Stimulated activated CD8-positive, alpha-beta memory T cell treated with anti-CD3 and anti-CD28 coated beads, Interleukin-4, amount 100 ng/mL, for 24 hours (primary cell): ENCODE measurements around the gene KDM3B.
A peak's percentile ranks its signal among the peaks of the same experiment; 100 is the strongest.
"Not testable (repeated sequence)": the region's sequence is repeated elsewhere in the genome, so short reads cannot be mapped to it uniquely, and the experiment has no call there.

Experiments used
- DNase-seq: peaks from one replicate; pipeline ENCODE4 v3.0.0-alpha.2; 2020; ENCODE audit warnings: low read depth

KDM3B gene

DNA sequence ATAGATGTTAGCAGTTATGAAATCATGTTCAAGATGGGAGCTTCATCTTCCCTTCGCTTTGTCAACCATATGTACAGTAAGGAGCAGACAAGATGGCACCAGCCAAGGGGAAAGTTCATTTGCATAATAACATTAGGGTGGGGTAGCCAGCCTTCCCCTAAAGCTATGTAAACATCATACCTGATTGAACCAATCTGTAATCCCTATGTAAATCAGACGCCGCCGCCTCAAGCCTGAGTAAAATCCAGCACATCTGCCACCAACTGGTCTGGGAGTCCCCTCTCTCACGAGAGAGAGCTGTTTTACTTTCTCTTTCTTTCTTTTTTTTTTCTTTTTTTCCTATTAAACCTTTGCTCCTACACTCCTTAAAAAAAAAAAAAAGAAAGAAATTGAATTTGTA, 55.5 kb downstream of the KDM3B start:
- DNase-seq = no peak

DNA sequence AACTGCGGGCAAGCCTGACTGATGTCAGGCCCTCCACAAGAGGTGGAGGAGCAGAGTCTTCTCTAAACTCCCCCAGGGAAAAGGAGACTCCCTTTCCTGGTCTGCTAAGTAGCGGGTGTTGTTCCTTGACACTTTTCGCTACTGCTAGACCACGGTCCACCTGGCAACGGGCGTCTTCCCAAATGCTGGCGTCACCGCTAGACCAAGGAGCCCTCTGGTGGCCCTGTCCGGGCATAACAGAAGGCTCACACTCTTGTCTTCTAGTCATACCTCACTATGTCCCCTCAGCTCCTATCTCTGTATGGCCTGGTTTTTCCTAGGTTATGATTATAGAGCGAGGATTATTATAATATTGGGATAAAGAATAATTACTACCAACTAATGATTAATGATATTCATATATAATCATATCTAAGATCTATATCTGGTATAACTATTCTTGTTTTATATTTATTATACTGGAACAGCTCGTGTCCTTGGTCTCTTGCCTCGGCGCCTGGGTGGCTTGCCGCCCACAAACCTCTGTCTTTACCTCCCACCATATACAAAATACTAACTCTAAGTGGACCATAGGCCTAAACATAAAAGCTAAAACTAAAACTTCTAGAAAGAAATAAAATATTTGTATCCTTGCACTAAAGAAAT, 58.6 kb downstream of the KDM3B start:
- not testable (repeated sequence) for DNase-seq

DNA sequence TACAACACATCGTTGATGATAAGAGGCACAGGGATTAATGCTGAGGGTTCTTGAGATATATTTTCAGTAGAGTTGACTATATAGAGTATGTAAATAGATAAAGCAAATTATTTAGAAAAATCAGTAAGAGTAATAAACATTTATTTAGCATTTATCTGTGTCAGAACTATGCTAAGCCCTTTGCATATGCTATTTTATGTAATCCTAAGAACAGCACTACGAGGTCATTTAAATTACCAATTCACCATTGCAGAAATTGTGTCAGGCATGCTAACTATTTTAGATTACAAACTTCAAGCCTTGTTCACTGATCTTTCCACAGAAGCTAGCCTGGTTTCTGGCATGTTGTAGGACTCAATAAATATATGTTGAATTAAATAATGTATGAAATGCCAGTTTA, 66.0 kb downstream of the KDM3B start:
- DNase-seq = no peak

DNA sequence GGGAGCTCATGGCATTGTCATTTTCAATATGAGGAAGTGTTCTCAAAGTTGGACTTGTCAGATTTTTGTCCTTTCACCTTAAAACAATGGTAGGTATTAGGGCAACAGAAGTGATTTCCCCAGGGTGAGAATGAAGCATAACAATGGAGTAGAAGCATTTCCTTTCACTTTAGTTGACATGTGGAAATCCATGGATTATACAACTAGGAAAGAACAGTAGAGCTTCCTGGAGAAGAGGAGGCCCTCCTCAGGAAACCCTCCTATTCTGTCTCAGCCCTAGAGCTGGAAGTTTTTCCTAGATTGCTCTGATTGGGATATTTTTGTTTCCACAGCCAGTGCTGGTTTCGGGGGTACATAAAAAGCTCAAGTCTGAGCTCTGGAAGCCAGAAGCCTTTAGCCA, 72.6 kb downstream of the KDM3B start:
- no peak for DNase-seq

DNA sequence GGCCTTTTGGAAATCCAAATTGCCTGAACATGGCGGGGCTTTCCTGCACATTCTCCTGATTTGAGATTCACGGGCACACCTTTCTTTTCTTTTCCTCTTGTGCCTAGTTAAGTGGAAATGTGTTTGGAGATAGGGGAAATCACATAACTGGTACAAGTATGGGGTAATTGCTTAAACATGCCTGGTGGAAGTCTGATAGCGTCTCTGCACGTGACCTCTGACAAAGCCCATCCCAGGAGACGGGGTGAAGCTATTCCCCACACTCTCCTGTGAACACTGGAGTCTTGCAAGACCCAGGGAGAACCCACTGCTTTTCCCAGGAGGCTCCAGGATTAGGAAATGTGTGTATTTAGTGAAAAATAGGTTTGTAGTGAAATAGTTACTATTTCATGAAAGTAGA, 83.5 kb downstream of the KDM3B start:
- DNase-seq = no peak

DNA sequence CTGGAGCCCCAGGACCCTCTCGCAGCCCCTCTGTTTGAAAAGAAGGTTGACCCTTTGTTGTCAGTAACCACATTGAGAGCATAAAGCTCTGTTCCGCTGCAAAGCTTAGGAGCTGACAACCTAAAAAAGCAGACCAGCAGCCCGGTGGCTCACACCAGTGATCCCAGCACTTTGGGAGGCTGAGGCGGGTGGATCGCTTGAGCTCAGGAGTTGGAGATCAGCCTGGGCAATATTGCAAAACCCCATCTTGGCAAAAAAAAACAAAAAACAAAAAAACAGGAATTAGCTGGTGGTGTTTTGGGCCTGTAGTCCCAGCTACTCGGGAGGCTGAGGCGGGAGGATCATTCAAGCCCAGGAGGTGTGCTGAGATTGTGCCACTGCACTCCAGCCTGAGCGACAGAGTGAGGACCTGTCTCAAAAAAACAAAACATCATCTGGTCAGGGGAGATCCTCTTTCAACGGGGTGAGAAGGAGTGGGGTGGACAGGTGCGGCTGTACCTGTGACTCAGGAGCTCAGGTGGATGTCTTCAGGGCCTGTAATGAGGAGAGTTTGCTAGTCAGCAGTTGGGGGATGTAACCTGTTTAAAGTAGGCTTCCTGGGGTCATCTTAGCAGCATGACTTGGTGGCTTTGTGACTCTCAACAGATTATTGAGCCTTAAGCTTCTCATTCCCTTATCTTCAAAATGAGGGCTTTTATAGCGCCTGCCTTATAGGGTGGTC, 85.7 kb downstream of the KDM3B start:
- DNase-seq = no peak

DNA sequence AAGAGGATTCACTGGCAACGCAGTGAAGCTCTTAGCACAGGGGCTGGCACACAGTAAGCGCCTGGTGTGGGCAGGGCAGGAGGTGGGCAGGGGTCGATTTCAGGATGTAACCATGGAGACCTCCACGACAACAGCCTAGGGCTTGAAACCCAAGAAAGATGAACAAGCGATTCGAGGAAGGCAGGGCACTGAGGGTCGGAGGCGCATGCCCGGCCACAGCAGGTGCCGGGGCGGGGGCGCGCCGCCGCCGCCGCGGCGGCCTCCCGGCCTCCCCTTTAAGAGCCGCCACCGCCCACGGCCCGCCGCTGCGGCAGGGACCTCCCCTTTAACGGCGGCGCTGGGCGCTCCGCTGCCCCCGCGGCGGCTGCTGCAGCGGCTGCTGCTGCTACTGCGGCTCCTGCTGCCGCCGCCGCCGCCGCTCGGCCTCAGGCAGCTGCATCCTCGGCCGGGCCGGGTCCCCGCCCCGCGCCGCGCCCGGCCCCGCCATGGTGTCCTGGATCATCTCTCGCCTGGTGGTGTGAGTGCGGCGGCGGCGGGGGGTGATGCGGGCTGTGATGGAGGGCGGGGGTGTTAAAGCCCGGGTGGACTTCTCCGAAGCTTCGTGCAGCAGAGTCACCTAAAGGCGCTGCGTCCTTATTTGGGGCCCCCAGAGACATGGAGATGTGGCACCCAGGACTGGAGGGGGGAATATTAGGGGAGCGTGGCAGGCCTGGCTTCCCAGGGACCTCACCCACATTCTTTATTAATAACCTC, 86.4 kb downstream of the KDM3B start, which contains the start of gene REEP2:
Gene REEP2, plus strand, starts transcription at position 334 of the 753 bp plus-strand sequence. Its CDS starts 152 bp downstream, at position 486.
- DNase-seq = peak; percentile 59

DNA sequence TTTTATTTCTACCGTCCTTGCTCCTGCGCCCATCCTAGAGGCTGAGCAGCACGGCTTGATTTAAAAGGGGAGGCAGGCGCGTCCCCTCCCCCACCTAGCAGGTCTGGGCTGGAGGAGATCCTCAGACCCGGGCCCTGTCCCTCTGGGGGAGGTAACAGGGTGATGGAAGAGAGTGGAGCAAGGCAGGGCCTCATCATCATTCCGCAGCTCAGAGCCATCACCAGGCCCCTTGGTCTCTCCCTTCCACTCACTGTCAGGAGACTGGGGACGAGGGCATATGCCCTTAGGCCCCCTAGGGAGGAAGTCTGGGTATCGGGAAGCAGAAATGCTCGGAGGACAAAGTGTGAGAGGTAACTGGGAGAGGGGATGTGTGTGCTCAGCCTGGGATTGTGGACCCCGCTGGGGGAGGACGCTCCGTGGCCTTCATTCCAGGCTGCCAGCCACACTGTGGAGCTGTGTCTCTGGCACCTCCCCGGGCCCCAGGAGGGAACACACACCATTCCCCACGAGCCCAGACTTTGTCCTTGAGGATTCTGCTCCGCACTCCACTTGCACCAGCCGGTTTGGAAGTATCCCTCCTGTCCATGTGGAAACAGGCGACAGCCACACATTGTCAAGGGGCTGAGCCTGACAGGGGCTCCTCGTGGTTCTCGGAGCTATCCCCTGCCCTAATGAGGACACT, 87.1 kb downstream of the KDM3B start:
- DNase-seq = no peak

DNA sequence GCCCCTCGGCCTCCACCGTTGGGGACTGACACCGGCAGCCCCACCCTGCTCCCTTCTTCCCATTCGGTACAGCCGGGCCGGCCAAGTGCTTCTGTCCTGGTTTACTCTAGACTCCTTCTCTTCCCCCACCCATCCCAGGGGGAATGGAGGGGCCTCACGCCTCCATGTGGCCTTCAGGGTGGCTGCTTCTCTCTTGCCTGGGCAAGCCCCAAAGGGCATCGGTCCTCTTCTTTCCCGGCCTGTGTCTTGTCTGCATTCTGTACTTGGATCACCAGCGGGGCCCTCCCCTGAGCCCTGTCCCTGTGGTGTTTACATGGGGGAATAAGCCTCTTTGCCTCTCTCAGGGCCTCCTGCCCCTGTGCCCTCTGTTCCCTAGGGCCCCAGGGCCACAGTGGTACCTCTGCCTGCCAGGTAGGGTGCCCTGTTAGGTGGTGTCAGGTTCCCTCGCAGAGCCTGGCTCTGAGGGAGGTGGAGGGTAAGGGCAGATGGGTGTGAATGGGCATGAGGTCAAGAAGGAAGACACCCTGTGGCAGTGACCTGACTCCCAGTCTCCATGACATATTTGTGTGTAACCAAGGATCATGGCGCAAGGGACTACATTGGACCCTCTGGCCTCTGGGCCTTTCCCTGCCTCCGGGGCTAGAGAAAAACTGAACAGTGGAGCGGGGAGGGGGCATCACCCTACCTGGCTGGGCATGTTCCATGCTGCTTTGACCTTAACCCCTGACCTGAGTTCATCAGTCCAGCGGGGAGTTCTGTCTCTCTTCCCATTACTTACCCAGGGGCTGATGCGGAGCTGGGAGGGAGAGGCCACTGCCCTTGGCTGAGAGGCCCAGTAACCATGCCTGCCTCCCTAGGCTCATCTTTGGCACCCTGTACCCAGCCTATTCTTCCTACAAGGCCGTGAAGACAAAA, 87.9 kb downstream of the KDM3B start:
- DNase-seq = no peak

DNA sequence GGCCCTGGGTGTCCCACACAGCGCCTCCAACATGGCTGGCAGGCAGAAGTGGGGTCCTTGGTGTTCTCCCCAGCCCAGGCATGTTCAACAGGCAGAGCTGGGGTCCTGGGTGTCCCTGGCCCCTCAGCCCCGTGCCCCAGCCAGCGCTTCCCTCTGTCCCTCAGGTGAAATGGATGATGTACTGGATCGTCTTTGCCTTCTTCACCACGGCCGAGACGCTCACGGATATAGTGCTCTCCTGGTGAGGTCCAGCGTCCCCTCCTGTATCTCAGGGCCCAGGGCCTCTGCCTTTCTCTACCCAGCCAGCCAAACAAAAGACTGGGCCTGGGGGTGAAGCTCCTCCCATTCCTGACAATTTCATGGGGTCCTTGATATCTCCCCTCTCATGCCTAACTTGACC, 88.7 kb downstream of the KDM3B start:
- no peak for DNase-seq

DNA sequence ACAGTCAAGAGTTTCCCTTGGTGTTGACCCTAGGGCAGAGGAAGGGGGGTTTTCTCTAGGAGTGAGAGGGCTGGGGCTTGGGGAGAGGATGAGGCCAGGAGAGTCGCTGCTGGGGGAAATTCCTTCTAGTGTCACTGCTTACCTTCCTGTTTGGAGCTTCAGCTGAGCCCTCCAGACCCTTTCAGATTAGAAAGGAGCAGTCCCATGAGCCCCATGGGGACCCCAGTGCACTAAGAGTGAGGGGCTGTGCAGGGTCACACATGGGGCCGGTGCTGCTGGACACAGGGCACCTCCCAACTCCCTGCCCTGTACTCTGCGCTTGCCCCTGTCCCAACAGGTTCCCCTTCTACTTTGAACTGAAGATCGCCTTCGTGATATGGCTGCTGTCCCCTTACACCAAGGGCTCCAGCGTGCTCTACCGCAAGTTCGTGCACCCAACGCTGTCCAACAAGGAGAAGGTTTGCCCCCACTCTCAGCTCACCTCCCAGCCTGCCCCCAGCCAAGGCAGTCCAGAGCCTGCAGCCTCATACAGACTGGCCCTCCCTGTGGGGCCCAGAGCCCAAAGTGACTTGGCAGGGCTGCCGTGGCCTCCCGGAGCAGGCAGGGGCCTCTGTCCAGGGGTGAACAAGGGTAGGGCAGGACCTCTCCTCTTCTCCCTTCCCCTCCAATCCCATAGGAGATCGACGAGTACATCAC, 91.7 kb downstream of the KDM3B start:
- no peak for DNase-seq

DNA sequence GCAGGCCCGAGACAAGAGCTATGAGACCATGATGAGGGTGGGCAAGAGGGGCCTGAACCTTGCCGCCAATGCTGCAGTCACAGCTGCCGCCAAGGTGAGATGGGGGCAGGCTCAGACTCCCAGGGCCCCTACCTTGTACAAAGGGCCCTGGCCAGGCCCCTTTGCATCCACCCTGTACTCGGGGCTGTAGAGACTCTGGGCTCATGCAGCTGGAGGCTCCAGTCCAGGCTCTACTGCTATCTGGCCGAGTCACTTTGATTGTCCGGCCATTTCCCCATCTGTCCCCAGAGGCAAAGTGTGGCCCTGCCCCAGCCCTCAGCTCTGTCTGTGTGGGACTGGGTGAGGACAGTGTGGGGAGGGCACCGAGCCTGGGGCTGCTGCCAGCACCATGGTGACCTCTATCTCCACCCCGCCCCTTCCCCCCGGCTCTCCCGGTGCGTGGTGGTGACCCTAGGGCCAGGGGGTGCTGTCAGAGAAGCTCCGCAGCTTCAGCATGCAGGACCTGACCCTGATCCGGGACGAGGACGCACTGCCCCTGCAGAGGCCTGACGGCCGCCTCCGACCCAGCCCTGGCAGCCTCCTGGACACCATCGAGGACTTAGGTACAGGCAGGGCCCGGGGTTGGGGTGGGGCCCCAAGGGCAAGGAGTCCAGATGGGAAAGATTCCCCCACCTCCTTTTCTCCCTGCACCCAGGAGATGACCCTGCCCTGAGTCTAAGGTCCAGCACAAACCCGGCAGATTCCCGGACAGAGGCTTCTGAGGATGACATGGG, 92.5 kb downstream of the KDM3B start:
- DNase-seq = no peak

DNA sequence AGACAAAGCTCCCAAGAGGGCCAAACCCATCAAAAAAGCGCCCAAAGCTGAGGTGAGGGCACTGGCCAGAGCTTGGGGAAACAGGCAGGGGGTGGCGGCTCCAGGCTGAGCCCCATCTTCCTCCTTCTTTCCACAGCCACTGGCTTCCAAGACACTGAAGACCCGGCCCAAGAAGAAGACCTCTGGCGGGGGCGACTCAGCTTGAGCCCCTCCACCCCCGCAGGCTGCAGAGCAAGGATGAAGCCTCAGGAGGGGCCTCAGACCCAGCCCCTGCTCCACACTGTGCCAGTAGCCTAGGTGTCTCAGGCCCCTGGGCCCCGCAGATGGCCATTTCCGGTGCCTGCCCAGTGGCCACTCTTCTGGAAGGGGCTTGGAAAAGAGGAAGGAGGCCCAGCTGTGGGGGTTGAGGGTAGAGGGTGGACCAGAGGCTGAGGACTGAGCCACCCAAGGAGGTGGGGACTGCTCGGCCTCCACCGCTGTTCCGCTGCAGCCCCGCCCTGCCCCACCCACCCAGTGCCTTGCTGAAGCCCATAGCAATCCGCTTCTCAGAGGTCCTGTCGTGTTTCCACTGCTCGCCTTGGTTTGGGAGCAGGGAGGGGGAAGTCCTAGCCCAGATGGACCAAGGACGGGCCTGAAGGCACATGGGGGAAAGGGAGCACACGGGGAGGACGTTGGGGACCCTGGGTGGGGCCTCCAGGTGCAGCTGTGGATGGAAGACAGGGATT, 93.2 kb downstream of the KDM3B start:
- DNase-seq = no peak

DNA sequence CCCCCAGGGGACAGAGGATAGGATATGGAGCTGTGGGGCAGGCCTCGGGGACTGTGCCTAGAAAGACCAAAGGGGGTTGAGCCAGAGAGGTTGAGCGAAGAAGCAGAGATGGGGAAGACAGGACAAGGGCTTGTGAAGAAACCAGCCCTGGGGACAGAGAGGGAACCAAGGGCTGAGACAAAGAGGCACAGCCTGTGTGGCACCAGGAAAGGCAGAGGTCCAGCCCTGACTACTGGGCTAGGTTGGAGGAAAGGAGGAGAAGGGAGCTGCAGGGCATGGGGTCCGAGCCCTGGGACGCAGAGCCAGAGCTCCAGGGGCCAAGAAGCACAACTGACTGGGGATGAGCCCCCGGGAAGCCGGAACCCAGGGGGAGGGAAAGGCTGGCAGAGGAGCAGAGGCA, 95.6 kb downstream of the KDM3B start:
- no peak for DNase-seq

DNA sequence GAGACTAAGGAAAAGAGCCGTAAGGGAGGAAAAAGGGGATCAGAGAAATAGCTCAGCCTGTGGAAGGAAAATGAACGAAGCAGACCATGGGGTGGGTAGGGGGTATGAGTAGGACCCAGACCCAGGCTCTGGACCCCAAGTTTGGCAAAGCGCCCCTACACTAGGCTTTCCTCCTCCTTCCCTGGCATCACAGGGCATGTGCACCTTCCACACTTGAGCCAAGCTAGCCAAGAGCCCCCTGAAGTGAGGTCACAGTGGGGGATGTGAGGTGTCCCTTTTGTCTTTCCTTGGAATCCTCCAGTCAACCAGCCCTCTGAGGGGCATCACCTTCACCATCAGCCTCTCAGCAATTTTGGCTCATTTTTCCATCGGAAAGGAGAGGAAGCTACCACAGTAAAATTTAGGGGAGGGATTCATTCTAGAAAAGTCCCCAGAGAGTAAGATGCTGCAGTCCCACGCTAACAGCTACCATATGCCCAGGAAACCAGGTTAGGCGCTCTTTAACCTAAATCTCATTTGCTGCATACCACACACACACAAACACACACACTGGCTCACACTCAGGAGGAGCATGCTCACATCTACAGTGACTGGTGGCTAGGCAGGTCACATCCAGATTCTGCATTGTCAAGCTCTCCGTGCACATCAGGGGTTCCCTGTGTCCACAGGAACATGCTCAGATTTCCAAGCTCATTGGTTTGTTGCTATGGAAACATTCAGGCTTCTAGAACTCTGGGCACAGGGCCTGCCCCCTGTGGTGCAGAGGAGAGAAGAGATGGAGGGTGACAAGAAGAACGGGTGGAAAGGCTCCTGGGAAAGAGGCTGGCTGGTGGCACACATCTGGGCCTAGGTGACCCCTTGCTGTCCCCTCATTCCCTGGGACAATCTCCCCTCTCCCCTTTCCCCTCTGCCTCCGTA, 96.3 kb downstream of the KDM3B start:
- no peak for DNase-seq

DNA sequence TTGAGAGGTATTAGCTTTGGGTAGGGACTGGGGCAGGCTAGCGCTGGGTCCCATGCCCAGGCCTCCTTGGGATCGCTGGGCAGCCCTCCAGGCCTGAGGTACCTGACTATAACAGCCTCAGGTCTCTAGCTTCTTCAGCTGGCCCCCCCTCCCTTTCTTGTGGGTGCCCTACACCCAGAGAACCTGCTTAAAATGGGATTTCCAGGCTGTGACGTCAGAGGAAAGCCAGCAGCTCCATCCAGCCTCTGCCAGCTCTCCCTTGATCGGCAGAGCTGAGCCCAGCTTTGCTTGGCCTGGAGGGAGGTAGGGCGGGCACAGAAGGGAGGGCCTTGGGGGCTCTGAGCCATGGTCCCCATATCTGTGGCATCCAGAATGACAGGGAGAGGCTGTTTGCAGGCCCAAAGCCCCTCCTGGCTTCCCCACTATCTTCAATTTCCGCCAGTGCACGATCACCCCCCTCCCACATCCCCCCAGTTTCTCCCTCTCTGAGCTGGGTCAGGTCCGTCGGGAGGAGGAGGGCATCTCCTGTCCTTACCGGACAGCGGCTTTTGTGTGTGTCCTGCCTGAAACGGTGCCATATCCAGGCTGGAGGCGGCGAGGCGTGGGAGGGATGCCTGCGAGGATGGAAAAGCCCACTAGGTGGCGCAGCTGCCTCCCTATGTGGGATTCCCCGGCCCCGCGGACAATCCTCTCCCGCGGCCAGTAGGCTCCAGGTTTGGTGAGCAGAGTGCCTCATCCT, 97.2 kb downstream of the KDM3B start:
- peak; percentile 65 for DNase-seq

DNA sequence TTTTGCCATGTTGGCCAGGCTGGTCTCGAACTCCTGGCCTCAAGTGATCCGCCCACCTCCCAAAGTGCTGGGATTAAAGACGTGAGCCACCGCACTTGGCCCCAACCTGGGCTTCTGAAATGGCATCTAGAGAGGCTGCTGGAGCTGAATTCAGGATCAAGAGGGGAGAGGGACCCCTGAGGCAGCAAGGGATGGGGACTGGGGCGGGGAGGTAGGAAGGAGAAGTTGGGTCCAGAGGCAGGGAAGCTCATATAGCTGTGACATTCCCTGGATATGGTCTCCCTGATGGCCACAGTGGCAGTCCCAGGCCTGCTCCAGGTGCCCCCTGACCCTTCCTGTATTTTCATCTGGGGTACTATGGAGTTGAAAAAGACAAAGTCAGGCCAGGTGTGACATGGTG, 98.5 kb downstream of the KDM3B start:
- DNase-seq = no peak

DNA sequence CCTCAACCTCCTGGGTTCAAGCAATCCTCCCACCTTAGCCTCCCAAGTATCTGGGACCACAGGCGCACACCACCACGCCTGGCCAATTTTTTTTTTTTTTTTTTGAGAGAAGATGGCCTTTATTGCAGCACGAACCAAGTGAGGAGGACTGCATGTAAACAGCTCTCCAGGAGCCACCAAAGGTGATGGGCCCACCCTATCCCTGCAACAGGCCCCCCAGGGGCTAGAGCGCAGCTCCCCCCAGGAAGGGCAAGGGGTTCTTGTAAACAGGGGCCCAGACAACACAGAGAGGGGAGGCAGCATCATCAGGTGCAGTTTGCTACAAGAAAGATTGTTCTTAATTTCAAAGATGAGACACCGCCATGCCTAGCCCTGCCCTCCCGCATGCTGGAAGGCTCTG, 100.2 kb downstream of the KDM3B start:
- DNase-seq = no peak
